GM15510 (cell line): Measurements from ENCODE around the gene PRDM10.

Experiments used
- POLR2A ChIP-seq: IDR thresholded peaks from 3 replicates; pipeline ENCODE4 v1.6.1; 2011; ENCODE audit warnings: borderline replicate concordance; ENCODE audit not compliant: insufficient read length; ENCODE audit errors: extremely low read depth

The PRDM10 gene, protein sequence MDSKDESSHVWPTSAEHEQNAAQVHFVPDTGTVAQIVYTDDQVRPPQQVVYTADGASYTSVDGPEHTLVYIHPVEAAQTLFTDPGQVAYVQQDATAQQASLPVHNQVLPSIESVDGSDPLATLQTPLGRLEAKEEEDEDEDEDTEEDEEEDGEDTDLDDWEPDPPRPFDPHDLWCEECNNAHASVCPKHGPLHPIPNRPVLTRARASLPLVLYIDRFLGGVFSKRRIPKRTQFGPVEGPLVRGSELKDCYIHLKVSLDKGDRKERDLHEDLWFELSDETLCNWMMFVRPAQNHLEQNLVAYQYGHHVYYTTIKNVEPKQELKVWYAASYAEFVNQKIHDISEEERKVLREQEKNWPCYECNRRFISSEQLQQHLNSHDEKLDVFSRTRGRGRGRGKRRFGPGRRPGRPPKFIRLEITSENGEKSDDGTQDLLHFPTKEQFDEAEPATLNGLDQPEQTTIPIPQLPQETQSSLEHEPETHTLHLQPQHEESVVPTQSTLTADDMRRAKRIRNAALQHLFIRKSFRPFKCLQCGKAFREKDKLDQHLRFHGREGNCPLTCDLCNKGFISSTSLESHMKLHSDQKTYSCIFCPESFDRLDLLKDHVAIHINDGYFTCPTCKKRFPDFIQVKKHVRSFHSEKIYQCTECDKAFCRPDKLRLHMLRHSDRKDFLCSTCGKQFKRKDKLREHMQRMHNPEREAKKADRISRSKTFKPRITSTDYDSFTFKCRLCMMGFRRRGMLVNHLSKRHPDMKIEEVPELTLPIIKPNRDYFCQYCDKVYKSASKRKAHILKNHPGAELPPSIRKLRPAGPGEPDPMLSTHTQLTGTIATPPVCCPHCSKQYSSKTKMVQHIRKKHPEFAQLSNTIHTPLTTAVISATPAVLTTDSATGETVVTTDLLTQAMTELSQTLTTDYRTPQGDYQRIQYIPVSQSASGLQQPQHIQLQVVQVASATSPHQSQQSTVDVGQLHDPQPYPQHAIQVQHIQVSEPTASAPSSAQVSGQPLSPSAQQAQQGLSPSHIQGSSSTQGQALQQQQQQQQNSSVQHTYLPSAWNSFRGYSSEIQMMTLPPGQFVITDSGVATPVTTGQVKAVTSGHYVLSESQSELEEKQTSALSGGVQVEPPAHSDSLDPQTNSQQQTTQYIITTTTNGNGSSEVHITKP

DNA sequence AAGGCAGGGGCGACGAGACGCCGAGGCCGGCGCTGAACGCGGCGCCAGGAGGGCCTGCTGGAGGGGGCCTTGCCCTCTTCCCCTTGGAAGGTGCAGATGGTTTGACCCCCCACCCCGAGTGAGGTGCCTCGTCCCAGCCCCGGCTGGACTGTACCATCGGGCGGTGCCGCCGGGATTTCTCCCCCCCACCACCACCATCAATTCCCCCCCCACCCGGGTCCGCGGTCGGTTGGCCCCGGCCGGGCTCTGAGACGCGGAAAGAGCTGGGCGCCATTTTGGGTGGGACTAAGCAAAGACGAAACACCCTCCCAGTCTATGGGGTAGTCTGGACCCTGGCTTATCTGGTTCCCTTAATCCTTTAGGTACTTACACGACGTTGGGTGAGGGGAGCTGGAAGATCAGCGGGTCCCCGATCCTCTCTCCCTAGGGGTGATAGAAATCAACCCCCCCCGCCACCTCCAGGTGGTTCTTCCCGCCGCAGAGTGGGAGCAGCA lies at the start of gene PRDM10:
Gene PRDM10 (minus strand): TSS at position 484 of the 494 bp plus-strand sequence. CDS start 41,871 bp downstream, outside the sequence.
- TF ChIP-seq POLR2A, result peak; percentile 65

DNA sequence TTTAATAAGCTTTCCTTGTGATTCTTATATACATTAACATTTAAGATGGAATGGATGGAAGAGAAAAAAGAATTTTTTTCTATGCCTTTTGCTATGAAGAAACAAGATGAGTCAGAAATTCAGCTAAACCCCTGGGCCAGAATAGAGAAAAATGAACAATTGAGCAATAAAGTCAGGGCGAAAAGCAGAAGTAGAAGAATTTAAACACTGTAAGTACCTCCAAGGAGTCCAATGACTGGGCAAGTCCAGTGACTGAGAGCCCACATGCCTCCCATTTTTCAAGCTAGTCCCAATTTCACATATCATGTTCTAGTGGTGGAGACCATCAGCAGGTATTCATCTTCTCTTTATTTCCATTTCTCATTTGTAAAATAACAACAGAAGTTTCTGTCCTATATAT lies 48.4 kb upstream of the PRDM10 start:
- no peak for TF ChIP-seq POLR2A

DNA sequence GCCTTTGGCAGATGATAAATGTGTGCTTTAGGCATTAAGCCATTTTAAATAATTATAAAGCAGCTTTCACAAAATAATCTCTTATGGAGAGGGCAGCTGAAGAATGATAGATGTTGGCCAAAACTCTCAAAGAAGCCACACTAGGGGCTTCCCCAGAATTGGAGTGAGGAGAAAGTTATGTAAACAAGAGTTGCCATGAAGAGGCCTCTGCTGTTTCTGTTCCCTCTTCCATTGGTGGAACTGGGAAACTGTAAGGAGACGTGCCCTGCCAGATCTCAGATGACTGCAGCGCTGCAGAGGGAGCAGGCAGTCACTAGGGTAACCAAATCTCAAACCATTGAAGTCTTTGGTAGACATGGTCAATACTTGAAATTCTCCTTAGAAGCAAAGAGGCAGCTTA lies 47.6 kb upstream of the PRDM10 start:
- TF ChIP-seq POLR2A, result no peak

DNA sequence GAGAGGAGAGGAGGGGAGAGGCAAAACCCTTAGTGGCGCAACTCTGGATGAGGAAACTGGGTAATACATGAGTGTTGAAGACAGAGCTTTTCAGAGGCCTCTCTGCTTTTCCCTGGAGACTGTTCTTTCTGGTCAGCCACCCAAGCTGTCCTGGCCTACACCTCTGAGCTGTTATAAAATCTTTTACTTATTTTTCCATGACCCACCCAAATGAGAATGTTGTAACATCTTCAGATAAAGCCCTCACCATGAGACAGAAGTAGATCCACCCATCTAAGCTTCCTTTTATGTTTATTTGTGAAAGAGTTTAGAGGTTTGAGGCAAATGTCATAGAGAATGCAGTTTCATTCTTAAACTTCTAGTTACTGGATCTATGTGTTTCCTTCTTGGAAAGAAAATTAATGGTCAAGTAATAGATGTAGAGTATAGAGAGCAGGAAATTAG lies 46.7 kb upstream of the PRDM10 start:
- no peak for TF ChIP-seq POLR2A

DNA sequence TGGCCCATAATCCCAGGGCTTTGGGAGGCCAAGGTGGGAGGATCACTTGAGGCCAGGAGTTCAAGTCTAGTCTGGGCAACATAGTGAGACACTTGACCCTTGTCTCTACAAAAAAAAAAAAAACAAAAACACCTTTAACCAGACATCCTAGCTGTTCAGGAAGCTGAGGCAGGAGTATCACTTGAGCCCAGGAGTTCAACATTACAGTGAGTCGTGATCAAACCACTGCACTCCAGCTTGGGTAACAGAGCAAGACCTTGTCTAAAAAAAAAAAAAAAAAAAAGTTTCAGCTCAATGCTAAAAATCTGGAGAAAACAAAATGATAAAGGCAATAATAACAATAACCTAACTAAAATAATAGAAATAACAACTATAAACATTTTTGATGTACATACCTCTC lies 44.5 kb upstream of the PRDM10 start:
- TF ChIP-seq POLR2A, result no peak

DNA sequence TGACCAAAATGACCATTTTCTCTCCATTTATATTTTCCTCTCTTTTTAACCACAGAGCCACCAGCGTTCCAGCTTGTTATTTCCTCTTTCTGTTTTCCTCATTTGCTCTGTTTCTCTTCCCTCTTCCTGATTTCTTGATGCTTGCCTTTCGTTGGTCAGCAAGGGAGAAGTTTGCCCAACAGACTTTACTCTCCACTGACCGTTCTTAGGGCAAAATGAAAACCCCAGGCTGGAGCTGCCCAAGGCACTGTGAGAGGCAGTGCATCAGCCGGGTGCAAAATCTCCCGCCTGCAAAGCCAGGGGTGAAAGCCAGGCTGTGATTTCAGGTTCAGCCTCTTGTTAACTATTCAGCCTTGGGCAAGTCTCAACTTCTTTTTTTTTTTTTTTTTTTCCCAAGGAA lies 40.9 kb upstream of the PRDM10 start:
- no peak for TF ChIP-seq POLR2A

DNA sequence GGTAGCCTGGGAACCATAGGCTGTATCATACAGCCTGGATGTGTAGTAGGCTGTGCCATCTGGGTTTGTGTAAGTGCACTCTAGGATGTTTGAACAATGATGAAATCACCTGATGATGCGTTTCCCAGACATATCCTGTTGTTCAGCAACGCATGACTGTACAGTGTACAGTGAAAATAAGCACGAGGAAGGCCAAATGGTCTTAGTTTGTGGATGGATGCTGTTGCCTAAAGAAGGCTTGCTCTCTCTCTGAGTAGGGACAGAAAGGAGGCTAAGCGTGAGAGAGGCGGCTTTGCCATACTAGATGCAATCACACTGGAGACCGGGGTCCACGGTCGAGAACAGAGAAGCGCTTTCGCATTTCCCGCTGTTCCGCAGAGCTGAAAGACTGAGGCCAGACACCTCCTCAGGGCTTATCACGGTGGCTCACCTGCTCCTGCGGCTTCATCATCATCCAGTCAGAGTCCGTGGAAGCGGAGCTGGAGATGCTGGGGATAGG lies 39.5 kb upstream of the PRDM10 start:
- TF ChIP-seq POLR2A, result no peak

DNA sequence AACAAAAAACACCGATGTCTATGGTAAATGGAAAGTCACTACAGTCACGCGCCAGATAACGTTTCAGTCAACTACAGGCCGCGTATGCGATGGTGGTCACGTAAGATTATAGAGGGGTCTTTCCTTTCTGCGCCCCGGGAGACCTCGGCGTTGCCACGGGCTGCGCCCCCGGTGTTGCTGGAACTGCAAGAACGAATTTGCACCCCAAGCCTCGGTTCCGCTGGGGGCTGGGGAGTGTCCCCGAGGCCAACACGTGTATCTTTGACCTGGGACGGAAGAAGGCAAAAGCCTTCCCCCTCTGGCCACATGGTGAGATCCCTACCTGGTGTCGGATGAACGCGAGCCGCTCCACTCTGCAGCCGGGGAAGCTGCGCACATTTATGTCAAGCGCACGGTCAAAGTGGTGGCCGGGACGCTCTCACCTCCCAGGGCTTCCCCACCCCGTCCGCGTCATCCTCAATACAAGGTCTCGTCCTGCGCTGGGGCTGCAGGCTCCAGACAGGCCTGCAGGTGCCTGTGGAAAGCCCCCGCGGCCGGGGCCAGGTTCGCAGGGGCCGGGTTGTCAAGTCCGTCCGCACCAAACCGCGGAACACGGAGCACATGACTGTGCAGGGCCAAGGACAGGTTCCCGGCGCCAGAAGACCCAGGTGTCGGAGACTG lies 37.8 kb upstream of the PRDM10 start:
- no peak for TF ChIP-seq POLR2A

DNA sequence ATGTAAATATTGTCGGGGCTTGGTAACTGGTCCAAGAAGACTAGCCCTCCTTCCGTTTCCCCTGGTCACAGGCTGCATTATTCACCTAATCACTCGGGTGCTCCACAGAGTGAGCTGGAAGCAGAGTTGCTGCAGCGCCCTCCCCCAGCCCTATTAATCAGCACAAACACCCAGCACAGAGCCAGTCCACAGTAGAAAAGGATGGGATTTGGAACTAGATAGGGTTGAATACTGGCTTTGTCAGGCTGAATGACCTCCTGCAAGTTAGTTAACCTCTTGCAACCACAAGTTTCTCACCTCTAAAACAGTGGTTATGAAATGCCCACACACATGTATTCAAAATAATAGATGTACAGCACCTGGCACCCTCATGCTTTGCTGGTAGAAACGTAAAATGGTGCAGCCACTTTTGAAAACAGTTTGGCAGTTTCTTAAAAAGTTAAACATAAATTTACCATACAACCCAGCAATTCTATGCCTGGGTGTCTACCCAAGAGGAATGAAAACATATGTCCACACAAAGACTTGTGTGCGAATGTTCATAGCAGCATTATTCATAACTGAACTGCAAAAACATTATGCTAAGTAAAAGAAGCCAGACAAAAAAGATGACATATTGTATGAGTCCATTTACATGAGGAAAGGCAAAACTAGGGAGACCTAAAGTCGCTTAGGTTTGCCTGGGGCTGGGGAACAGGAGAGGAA lies 35.4 kb upstream of the PRDM10 start:
- no peak for TF ChIP-seq POLR2A

DNA sequence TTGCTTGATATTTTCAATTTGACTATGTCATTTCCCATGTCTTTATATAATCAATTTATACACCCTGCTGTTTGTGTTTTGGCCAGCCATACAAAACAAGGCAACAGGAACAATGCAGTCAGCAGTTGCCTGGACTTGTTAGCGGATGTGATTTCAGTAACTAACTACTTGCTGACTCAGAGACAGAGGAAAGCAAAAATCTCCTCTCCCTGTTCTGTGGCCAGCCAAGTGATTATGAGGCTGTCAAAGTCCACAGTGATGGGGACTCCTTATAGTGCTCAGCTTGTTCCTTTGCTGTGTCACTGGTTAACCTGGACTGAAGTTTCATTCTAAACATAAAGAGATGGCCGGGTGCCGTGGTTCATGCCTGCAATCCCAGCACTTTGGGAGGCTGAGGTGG lies 34.4 kb upstream of the PRDM10 start:
- no peak for TF ChIP-seq POLR2A

DNA sequence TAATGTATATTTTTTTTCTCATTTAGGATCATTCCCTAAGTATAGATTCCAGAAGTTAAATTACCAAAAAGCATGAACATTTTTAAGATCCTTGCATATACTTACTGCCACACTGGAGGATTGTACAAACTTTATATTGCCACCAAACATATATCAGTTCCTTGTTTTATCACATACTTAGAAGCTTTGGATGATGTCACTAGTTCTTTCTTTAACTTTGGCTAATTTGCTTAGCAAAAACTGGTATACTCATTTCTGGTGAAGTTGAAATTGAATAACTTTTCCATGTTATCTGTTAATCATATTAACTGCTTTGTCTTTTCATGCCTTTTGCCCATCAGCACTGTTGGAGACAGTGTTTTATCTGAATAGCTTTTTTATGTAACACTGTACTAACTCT lies 31.6 kb upstream of the PRDM10 start:
- no peak for TF ChIP-seq POLR2A

DNA sequence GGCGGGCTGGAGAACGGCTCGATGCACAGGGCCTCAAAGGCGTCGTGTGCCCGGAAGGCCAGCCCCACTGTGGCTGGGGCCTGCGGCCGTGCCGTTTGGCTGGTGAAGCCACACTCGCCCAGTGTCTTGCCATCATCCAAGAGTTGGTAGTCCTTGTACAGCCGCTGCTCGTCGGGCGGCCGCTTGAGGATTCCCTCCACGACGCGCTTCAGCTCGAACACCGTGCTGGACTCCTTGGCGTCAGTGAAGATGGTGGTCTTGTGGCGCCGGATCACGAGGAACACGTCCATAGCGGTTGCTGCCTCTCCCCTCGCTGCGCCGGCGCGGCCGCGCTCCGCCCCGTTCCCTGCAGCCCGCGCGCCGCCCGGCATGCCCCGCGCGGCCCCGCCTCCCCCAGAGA lies 30.3 kb upstream of the PRDM10 start:
- TF ChIP-seq POLR2A, result no peak

DNA sequence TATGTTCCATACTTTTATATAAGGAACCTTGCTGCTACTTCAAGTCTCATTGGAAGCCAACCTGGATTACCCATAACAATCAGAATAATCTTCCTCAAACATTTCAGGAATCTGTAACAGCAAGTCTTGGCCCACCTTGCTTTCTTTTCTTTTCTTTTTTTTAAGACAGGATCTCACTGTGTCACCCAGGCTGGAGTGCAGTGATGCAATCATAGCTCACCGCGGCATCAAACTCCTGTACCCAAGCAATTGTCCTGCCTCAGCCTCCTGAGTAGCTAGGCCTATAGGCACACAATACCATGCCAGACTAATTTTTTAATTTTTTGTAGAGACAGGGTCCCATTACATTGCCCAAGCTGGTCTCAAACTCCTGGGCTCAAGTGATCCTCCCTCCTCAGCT lies 29.3 kb upstream of the PRDM10 start:
- no peak for TF ChIP-seq POLR2A

DNA sequence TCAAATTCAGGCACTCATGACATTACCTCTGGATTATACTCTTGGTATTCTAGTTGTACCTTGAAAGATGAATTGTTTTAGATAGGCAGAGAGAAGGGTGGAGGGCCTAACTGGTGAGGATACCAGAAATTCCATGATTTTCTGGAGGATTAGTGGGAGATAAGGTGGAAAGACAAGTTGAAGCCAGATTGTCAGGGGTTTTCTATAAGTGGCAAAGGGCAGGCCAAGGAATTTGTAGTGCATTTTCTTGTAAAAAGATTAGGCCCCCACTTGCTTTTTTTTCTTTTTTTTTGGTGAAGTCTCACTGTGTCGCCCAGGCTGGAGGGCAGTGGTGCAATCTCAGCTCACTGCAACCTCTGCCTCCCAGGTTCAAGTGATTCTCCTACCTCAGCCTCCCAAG lies 28.4 kb upstream of the PRDM10 start:
- no peak for TF ChIP-seq POLR2A

DNA sequence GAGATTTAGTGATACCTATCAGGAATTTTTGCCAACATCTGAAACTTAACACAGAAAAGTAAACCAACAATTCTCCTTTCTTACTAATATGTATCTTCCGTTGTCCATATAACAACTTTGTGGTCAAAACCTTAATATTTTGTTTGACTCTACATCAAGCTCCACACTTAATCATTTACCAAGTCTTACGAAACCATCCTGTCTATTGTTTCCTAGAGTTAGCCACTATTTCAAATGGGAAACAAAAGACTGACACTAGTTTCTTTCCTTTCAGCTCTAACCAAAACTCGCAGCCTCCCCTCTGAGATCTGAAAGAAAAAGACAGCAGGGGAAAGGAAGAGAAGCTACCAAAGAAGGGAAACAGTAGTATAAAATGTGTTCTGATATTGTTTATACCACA lies 26.5 kb upstream of the PRDM10 start:
- TF ChIP-seq POLR2A, result no peak

DNA sequence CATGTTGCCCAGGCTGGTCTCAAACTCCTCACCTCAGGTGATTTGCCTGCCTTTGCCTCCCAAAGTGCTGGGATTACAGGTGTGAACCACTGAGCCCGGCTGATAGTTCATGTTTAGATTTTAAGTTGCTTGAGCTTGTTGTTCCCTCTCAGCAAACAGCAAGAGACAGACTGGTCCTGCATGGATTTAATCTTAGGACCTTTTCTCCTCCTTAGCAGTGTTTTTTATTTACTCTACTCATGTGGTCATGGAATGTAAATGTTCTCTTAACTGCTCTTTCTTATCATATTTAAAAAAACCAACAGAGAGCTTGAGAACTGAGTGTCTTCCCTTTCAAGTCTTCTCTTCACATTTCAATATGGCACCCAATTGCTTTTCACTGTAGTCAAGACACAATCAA lies 22.7 kb upstream of the PRDM10 start:
- no peak for TF ChIP-seq POLR2A
